ENCODE results near the gene OR8B2.
"Not testable (repeated sequence)": the region's sequence is repeated elsewhere in the genome, so short reads cannot be mapped to it uniquely, and the experiment has no call there.

The OR8B2 gene

GRCh38 chr11:124405581-124405980, 21.3 kb upstream of the OR8B2 start:
- DNase-seq (ENCODE audit: low spot score) = no peak
- TF ChIP-seq CTCF (IDR thresholded peaks at IDR 0.05; ENCODE audit: extremely low read depth, insufficient read depth, missing control alignments) = no peak
- in situ Hi-C loops (cut with MboI; ENCODE audit: low pct_unique_long_range_greater_than_20kb, low sequenced_read_pairs, unreplicated experiment) = loop anchor here (10.0 to 25.0 kb wide), 2 partner anchors 179 to 457 kb away; partner anchors contain the start of gene ROBO3

- in situ Hi-C loops (cut with MboI; ENCODE audit: low pct_unique_long_range_greater_than_20kb, low sequenced_read_pairs, unreplicated experiment) = loop anchor here (10.0 to 25.0 kb wide), 2 partner anchors 182 to 459 kb away; partner anchors contain the start of gene ROBO3
- not testable (repeated sequence) for DNase-seq (ENCODE audit: low spot score)
Measured at GRCh38 chr11:124403186-124403585, 18.9 kb upstream of the OR8B2 start.

GRCh38 chr11:124402326-124402922, 18.1 kb upstream of the OR8B2 start:
- TF ChIP-seq CTCF (IDR thresholded peaks at IDR 0.05; ENCODE audit: extremely low read depth, insufficient read depth, missing control alignments) = peak; percentile 79
- DNase-seq (ENCODE audit: low spot score) = peak; percentile 73
- in situ Hi-C loops (cut with MboI; ENCODE audit: low pct_unique_long_range_greater_than_20kb, low sequenced_read_pairs, unreplicated experiment) = loop anchor here (10.0 to 25.0 kb wide), 2 partner anchors 182 to 460 kb away; partner anchors contain the start of gene ROBO3

DNA sequence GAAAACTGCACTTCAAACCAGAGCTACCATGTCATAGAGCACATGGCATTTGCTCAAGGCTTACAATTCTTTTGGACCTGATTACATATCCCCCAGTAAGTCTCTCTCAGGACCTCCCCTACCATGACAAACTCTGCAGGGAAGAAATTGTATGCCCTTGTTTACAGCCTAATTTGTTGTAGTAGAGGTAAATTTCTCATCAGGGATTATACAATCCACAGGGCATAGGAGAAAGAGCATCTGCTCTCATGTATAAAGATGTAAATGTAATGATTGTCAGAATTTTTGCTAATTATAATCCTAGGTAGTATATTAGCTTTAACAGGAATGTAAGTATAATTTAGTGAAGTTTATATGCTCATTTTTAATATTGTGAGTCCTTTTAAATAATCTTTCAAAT, 14.6 kb upstream of the OR8B2 start, which contains the start of gene OR8B3:
Gene OR8B3, minus strand, starts transcription at position 101 of the 400 bp plus-strand sequence. CDS start 1,673 bp downstream, outside the sequence.
- TF ChIP-seq CTCF (IDR thresholded peaks at IDR 0.05; ENCODE audit: extremely low read depth, insufficient read depth, missing control alignments) = no peak
- no peak for DNase-seq (ENCODE audit: low spot score)
- in situ Hi-C loops (cut with MboI; ENCODE audit: low pct_unique_long_range_greater_than_20kb, low sequenced_read_pairs, unreplicated experiment) = no loop called here

DNA sequence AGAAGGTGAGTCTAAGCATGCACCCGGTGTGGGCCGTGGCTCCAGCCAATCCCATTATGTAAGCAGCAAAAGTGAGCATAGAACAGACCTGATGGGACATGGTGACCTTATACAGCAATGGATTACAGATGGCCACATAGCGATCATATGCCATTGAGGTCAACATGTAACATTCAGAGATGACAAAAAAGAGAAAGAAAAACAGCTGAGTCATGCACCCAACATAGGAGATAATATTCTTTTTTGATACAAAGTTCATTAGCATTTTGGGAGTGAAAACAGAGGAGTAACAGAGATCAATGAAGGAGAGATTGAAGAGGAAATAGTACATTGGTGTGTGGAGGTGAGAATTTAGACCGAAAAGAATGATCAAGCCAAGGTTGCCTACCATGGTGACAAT, 12.5 kb upstream of the OR8B2 start:
- in situ Hi-C loops (cut with MboI; ENCODE audit: low pct_unique_long_range_greater_than_20kb, low sequenced_read_pairs, unreplicated experiment); DNase-seq (ENCODE audit: low spot score): not testable (repeated sequence)

- in situ Hi-C loops (cut with MboI; ENCODE audit: low pct_unique_long_range_greater_than_20kb, low sequenced_read_pairs, unreplicated experiment) = no loop called here
- no peak for TF ChIP-seq CTCF (IDR thresholded peaks at IDR 0.05; ENCODE audit: extremely low read depth, insufficient read depth, missing control alignments)
- DNase-seq (ENCODE audit: low spot score) = no peak
Measured at GRCh38 chr11:124394408-124394807, 10.1 kb upstream of the OR8B2 start.

GRCh38 chr11:124382857-124383256, 1.4 kb downstream of the OR8B2 start:
- in situ Hi-C loops (cut with MboI; ENCODE audit: low pct_unique_long_range_greater_than_20kb, low sequenced_read_pairs, unreplicated experiment); DNase-seq (ENCODE audit: low spot score): not testable (repeated sequence)

GRCh38 chr11:124380585-124380984, 3.7 kb downstream of the OR8B2 start:
- no peak for TF ChIP-seq CTCF (IDR thresholded peaks at IDR 0.05; ENCODE audit: extremely low read depth, insufficient read depth, missing control alignments)
- DNase-seq (ENCODE audit: low spot score) = no peak
- in situ Hi-C loops (cut with MboI; ENCODE audit: low pct_unique_long_range_greater_than_20kb, low sequenced_read_pairs, unreplicated experiment) = no loop called here
